ENCODE measurements around the gene MYL10.

The MYL10 gene

GRCh38 chr7:101586906-101587677 lies 42.0 kb downstream of the MYL10 start:
- peak; percentile 66 for TF ChIP-seq MAX (IDR thresholded peaks at IDR 0.05; ENCODE audit: low read depth, low read length)
- no peak for TF ChIP-seq CTCF (IDR thresholded peaks at IDR 0.05; ENCODE audit: low read depth, low read length)
- H3K4me3 ChIP-seq (ENCODE audit: low read depth, low read length): no peak overlapping the region

GRCh38 chr7:101586078-101586905 lies 42.8 kb downstream of the MYL10 start:
- TF ChIP-seq CTCF (IDR thresholded peaks at IDR 0.05; ENCODE audit: low read depth, low read length) (no peak), MYC (IDR thresholded peaks at IDR 0.05; ENCODE audit: low read depth, low read length) (no peak), POLR2A (IDR thresholded peaks at IDR 0.05; ENCODE audit: extremely low read depth, insufficient read length) (no peak), MAX (IDR thresholded peaks at IDR 0.05; ENCODE audit: low read depth, low read length) (peak; percentile 22; the same call in 1 of the 2 replicates)
- no peak for DNase-seq (ENCODE audit: low read depth)
- H3K4me3 ChIP-seq (ENCODE audit: low read depth, low read length): no peak overlapping the region

More at GRCh38 chr7:101586906-101587677, 42.0 kb downstream of the MYL10 start:
- DNase-seq (ENCODE audit: low read depth): no peak

- TF ChIP-seq MAX (IDR thresholded peaks at IDR 0.05; ENCODE audit: low read depth, low read length) (no peak), MYC (IDR thresholded peaks at IDR 0.05; ENCODE audit: low read depth, low read length) (no peak), POLR2A (IDR thresholded peaks at IDR 0.05; ENCODE audit: extremely low read depth, insufficient read length) (no peak), CTCF (IDR thresholded peaks at IDR 0.05; ENCODE audit: low read depth, low read length) (no peak)
- no peak overlapping the region for H3K4me3 ChIP-seq (ENCODE audit: low read depth, low read length)
- DNase-seq (ENCODE audit: low read depth): no peak
Observed at GRCh38 chr7:101582971-101583370, 46.1 kb downstream of the MYL10 start.

- no peak for DNase-seq (ENCODE audit: low read depth)
- TF ChIP-seq CTCF (IDR thresholded peaks at IDR 0.05; ENCODE audit: low read depth, low read length) (no peak), MAX (IDR thresholded peaks at IDR 0.05; ENCODE audit: low read depth, low read length) (no peak), POLR2A (IDR thresholded peaks at IDR 0.05; ENCODE audit: extremely low read depth, insufficient read length) (no peak), MYC (IDR thresholded peaks at IDR 0.05; ENCODE audit: low read depth, low read length) (no peak)
- H3K4me3 ChIP-seq (ENCODE audit: low read depth, low read length): no peak overlapping the region
Observed at GRCh38 chr7:101581891-101582290, 47.2 kb downstream of the MYL10 start.

GRCh38 chr7:101580596-101580995 lies 48.5 kb downstream of the MYL10 start:
- H3K4me3 ChIP-seq (ENCODE audit: low read depth, low read length): no peak overlapping the region
- no peak for TF ChIP-seq CTCF (IDR thresholded peaks at IDR 0.05; ENCODE audit: low read depth, low read length)
- TF ChIP-seq MAX (IDR thresholded peaks at IDR 0.05; ENCODE audit: low read depth, low read length): no peak
- TF ChIP-seq MYC (IDR thresholded peaks at IDR 0.05; ENCODE audit: low read depth, low read length): no peak
- no peak for TF ChIP-seq POLR2A (IDR thresholded peaks at IDR 0.05; ENCODE audit: extremely low read depth, insufficient read length)
- DNase-seq (ENCODE audit: low read depth): no peak

Data from NB4 (cell line).